Muscle layer of colon (tissue), 2 donors: ENCODE results near the gene FOXN3.
A peak's percentile ranks its signal among the peaks of the same experiment; 100 is the strongest.
"Not testable (repeated sequence)": the region's sequence is repeated elsewhere in the genome, so short reads cannot be mapped to it uniquely, and the experiment has no call there.

Experiments used
- H3K27ac ChIP-seq: one replicate; pipeline ENCODE4 v1.7.0; 2013; ENCODE audit warnings: low read depth, mild to moderate bottlenecking, low read length, moderate library complexity
- H3K27me3 ChIP-seq, 2 donors: one replicate each; pipeline ENCODE4 v1.7.0; 2013; ENCODE audit warnings: low read length in 2 of 2, mild to moderate bottlenecking in 2 of 2; ENCODE audit not compliant: insufficient read depth in 2 of 2, control insufficient read depth in 1 of 2
- H3K36me3 ChIP-seq: one replicate; pipeline ENCODE4 v1.7.0; 2013; ENCODE audit warnings: mild to moderate bottlenecking, low read length; ENCODE audit not compliant: insufficient read depth
- H3K4me1 ChIP-seq: one replicate; pipeline ENCODE4 v1.7.0; 2013; ENCODE audit warnings: mild to moderate bottlenecking, low read length; ENCODE audit not compliant: insufficient read depth
- H3K4me3 ChIP-seq, 2 donors: one replicate each; pipeline ENCODE4 v1.7.0; 2013; ENCODE audit warnings: low read length in 2 of 2, low read depth in 1 of 2, mild to moderate bottlenecking in 1 of 2, moderate library complexity in 1 of 2
- H3K9ac ChIP-seq: one replicate; pipeline ENCODE4 v1.7.0; 2013; ENCODE audit warnings: low read length
- H3K9me3 ChIP-seq: one replicate; pipeline ENCODE4 v1.7.0; 2013; ENCODE audit warnings: mild to moderate bottlenecking, low read length
- donor health status: abdominal sarcoma.
- donor health status: Adenocarcinoma of cecum.

FOXN3 gene

DNA sequence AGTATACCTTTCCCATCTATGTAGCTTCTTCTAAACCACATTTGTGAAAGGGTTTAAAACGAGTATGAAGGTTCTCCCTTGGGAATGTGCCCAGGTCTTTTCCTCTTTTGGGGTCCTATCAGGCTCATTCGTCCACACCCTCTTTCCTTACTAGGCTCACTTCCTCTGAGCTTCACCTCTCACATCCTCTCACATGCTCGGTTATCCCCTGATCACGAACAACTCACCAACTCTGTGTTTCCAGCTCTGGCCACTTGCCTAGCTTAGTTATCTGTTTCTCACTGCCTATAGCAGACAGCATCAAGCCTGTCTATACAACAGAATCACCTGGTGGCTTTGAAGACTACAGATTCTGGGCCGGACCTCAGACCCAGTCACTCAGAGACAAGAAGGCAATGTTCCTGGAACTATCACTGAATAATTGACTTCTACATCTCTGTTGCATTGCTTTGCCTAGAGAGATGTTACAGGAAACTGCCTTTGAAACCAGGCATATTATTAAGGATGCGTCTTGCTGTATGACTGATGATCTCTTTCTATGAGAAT lies 158.2 kb downstream of the FOXN3 start:
- no peak overlapping the region for H3K4me3 ChIP-seq
- no peaks in the 10 kb centered on the region for H3K9me3 ChIP-seq
- no peak overlapping the region for H3K9ac ChIP-seq
- no peaks in the 10 kb centered on the region for H3K36me3 ChIP-seq
- H3K27ac ChIP-seq = no peak overlapping the region
- H3K4me1 ChIP-seq = peaks cover 23% of the 10 kb centered on the region
- no peaks in the 10 kb centered on the region for H3K27me3 ChIP-seq

DNA sequence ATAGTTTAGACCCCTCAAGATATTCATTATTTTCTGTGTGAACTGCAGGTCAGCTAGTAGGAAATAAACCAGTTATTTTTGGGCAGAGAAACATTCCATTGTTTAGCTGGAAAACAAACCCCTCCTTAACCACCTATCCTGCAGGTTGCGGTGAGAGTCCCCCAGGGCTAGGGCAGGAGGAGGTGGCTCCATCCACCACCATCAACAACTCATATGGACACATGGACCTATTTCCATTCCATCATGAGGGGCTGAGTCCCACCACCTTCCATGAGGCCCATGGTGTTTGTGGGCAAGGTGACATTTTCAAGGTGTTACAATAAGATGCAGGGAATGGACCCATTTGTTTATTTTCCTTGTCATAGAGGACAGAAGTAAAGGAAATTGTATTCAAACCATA lies 160.1 kb downstream of the FOXN3 start:
- Histone ChIP-seq H3K4me1 (peaks cover 29% of the 10 kb centered on the region), H3K9ac (no peak overlapping the region), H3K27me3 (no peaks in the 10 kb centered on the region), H3K4me3 (no peak overlapping the region), H3K27ac (no peak overlapping the region), H3K36me3 (no peaks in the 10 kb centered on the region), H3K9me3 (no peaks in the 10 kb centered on the region)

DNA sequence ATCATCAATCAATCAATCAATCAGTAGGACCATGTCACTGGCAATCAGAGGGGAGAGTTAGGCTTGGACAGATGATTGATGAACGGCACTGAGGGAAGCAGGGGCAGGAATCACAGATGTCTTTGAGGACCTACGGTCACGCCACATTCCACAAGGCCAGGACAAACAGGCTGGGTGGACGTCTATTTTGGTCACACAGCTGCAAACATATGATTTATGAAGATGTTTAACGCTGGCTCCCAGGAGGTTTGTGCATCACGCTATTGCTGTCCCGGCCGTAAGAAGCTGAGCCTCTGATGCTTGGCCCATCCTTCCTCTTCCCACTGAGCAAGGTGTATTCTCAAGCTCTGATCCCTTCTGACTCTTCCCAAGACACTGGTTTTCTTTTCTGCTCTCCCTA lies 160.8 kb downstream of the FOXN3 start:
- H3K27ac ChIP-seq = no peak overlapping the region

DNA sequence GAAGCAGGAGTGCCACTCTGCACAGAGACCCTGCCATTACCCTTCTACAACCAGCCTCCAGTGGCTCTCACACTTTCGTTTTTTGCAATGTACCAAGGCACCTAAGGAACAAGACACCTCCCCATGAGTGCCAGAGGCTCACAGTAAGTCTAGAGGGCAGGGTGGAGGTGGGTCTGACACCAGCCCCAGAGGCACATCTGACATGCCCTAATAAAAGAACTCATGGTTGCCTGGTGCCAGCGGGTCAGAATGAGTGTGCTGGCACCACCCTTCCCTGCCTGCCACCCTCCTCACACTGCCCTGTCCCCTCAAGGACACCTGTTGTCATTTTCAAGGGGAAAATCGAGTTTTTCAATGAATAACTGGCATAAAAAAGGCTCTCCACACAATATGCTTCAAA lies 161.2 kb downstream of the FOXN3 start:
- Histone ChIP-seq H3K9ac (no peak overlapping the region), H3K27ac (no peak overlapping the region)

More for the DNA sequence above, 160.8 kb downstream of the FOXN3 start:
- Histone ChIP-seq H3K9ac (no peak overlapping the region), H3K36me3 (no peaks in the 10 kb centered on the region), H3K4me1 (peaks cover 29% of the 10 kb centered on the region), H3K4me3 (no peak overlapping the region), H3K27me3 (no peaks in the 10 kb centered on the region), H3K9me3 (no peaks in the 10 kb centered on the region)

DNA sequence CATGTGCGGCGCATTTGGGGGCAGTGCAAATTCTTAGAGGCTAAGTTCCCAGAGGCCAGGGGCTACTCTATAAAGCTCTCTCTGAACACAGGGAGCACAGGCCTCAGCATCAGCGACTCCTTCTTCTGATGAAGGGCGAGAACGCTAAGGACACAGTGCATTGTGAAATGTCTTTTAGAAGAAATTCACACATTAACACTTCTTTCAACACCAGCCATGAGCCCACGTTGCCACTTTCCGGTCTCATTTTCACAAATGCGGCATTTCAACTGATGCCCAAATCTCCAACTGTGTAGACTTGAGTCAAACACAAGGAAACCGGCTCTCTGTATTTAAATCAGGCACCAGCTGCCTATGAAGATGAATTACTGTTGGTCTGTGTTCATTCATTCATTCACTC lies 162.0 kb downstream of the FOXN3 start:
- Histone ChIP-seq H3K36me3 (no peaks in the 10 kb centered on the region), H3K4me1 (peaks cover 30% of the 10 kb centered on the region), H3K9me3 (no peaks in the 10 kb centered on the region), H3K27me3 (no peaks in the 10 kb centered on the region), H3K4me3 (no peak overlapping the region), H3K9ac (no peak overlapping the region), H3K27ac (no peak overlapping the region)

More for the DNA sequence above, 161.2 kb downstream of the FOXN3 start:
- Histone ChIP-seq H3K27me3 (no peaks in the 10 kb centered on the region), H3K36me3 (no peaks in the 10 kb centered on the region), H3K4me1 (peaks cover 29% of the 10 kb centered on the region), H3K4me3 (no peak overlapping the region), H3K9me3 (no peaks in the 10 kb centered on the region)

DNA sequence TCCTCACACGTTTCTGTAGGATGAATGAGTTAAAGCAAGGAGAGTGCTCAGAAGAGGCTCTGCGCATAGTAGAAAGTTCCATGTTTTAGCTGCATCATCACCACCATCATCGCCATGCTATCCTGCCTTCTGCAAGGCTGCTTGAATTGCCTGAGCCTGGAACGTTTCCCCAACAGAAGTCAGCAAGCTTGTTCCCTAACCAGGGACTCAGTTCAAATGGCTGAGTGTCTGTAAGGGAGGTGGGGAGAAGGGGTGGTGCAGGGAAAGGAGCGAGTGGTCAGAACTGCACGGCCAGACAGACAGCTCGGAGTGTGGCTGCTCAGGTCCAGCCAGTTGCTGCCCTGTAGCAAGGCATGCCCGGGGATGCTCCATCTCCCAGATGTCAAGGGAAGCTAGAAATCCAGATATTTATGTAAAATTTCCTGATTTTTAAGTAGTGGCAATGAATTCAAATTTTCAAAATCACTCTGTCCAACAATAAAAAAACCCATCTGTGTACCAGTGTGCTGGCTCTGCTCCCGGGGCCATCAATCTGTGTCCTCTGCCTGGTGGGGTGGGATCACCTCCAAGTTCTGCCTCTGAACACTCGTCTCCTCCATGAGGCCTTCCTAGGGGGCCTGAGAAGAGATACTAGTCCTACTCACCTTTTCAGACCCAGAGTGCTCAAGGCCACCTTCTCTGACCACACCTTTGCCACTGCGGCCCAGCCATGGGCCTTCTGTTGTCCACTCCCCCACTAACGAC lies 162.7 kb downstream of the FOXN3 start:
- Histone ChIP-seq H3K27me3 (no peaks in the 10 kb centered on the region), H3K9me3 (no peaks in the 10 kb centered on the region), H3K36me3 (no peaks in the 10 kb centered on the region), H3K9ac (no peak overlapping the region), H3K4me1 (peaks cover 37% of the 10 kb centered on the region), H3K27ac (no peak overlapping the region), H3K4me3 (peak overlapping the region in 1 of 2 donors; percentile 3)

DNA sequence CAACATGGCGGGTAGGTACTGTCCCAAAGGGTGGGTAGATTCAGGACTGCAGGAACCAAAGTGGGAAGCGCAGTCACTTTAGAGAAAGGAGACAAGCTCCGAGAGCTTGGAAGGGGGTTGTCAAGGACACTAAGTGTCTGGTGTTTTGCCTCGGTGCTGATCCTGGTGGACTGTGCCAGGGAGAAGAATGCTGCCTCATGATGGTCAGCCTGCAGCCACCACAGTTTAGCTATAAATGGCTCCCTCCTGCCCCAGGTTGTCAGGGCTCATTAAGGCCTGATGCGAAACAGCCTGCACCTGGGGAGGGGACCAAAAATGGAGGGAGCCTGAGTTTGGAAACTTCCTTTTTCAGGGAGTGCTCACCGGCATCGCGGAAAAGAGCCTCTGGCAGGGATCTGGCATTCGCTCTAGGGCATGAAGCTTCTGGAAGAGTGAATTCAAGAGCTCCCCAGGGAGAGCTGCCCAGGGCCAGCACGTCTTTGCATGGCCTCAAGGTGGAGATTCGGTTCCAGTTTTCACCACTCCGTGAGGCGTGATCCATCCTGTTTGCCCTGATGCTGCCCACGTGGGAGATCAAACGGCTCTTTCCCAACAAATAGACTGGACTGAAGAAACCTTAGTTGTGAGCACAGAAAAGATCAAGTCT lies 164.0 kb downstream of the FOXN3 start:
- Histone ChIP-seq H3K4me3 (no peak overlapping the region), H3K36me3 (no peaks in the 10 kb centered on the region), H3K27ac (no peak overlapping the region), H3K9ac (no peak overlapping the region), H3K4me1 (peaks cover 47% of the 10 kb centered on the region), H3K27me3 (no peaks in the 10 kb centered on the region), H3K9me3 (no peaks in the 10 kb centered on the region)

DNA sequence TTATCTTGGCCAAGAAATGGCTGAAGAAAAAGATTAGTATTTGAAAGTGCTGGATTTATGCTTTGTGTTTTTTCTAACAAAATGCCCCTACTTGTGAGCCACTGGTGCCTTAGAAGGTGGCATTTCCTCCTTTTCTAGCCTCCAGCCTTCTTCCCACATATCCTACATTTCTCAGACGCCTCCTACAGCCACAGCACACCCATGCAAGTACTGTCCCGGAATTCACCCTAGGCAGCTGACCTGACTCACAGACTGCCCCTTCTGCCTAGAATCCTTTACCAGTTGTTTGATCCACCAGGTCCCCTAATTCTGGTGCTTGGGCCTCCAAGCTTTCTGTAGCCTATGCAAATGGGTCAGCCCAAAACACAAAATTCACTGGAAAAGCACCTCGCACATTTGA lies 166.0 kb downstream of the FOXN3 start:
- no peak overlapping the region for H3K9ac ChIP-seq

DNA sequence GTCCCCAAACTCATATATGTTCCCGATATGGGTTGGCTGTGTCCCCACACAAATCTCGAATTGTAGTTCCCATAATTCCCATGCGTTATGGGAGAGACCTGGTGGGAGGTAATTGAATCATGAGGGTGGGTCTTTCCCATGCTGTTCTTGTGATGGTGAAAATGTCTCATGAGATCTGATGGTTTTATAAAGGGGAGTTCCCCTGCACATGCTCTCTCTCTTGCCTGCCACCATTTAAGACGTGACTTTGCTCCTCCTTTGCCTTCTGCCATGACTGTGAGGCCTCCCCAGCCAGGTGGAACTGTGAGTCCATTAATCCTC lies 166.4 kb downstream of the FOXN3 start:
- H3K4me1 ChIP-seq = peaks cover 35% of the 10 kb centered on the region
- H3K27ac ChIP-seq, H3K4me3 ChIP-seq, H3K9me3 ChIP-seq, H3K27me3 ChIP-seq, H3K36me3 ChIP-seq, H3K9ac ChIP-seq: not testable (repeated sequence)

More for the DNA sequence above, 166.0 kb downstream of the FOXN3 start:
- Histone ChIP-seq H3K27ac (no peak overlapping the region), H3K27me3 (no peaks in the 10 kb centered on the region), H3K4me1 (peaks cover 36% of the 10 kb centered on the region), H3K4me3 (no peak overlapping the region), H3K36me3 (no peaks in the 10 kb centered on the region), H3K9me3 (no peaks in the 10 kb centered on the region)

DNA sequence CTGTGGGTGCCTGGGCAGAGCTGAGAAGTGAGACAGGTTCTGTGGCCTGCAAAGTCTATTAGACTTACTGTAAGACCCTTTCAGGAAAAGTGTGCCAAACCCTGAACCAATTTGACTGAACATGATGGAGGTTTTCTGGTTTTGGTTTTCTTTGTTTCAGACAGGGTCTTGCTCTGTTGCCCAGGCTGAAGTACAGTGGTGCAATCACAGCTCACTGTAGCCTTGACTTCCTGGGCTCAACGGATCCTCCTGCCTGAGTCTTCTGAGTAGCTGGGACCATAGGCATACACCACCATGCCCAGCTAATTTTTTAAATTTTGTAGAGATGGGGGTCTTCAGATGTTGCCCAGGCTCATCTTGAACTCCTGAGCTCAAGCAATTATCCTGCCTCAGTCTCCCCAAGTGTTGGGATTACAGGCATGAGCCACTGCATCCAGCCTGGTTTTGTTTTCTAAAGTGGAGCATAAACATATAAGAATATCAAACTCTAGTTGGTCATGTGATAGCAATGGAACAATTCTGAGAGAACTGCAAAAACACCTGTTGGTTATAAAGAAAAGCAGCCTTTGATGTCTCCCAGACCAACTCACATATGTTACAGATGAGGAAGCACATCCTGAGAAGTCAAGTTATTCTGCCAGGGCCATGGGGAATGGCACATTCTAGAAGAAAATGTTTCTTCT lies 166.9 kb downstream of the FOXN3 start:
- no peak overlapping the region for H3K27ac ChIP-seq
- no peak overlapping the region for H3K4me3 ChIP-seq
- H3K4me1 ChIP-seq = peaks cover 35% of the 10 kb centered on the region
- no peaks in the 10 kb centered on the region for H3K9me3 ChIP-seq
- no peak overlapping the region for H3K9ac ChIP-seq
- H3K27me3 ChIP-seq = no peaks in the 10 kb centered on the region
- H3K36me3 ChIP-seq = no peaks in the 10 kb centered on the region

DNA sequence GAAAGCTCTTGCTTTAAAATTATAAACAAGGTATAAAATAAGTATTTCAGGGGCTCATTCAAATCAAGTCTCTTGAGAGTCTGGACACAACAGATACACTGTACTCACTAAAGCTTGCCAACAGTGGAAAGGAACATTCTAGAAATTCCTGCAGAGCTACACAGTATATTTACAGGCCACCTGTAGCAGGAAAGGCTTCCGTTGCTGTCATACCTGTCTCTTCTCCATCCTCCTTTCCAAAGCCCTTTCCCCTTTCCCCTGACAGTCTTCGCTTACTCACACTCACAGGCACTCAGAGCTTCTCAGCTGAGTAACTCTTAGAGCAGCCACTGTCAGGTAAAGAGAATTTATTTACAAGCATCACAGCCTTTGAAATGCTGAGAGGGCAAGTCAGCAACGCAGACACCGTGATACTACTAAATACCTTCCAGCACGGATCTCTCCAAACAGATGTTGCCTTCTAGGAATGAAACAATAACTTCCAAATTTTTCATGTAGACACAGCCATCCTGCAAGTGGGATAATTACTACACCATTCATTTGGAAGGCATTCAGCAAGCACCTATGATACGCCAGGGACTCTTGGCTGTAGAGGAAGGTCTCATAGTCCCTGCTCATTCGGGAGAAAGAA lies 167.9 kb downstream of the FOXN3 start:
- no peaks in the 10 kb centered on the region for H3K9me3 ChIP-seq
- peaks cover 28% of the 10 kb centered on the region for H3K4me1 ChIP-seq
- no peak overlapping the region for H3K4me3 ChIP-seq
- H3K9ac ChIP-seq = no peak overlapping the region
- H3K27ac ChIP-seq = no peak overlapping the region
- H3K27me3 ChIP-seq = no peaks in the 10 kb centered on the region
- no peaks in the 10 kb centered on the region for H3K36me3 ChIP-seq
